T-helper 2 cell treated with Interferon-gamma antibody and Interleukin-4, amounts not matched to agents 100 ng/mL and 5 ng/mL, for 36 hours (primary cell): Measurements from ENCODE around the gene CCDC85A. TPM values are rescaled to one million over a fixed set of nuclear protein-coding genes. Genes with fewer than 3 reads are reported as not detected.

Experiments
- intact Hi-C: fragments of 100-400 bp; cut with micrococcal nuclease; formaldehyde crosslinking; loops from one replicate; pipeline ENCODE4 v1.15.1; 2023
- total RNA-seq: library from RNA; stranded (reverse); gene quantifications from 2 replicates; pipeline ENCODE4 v1.2.3, GENCODE V29; 2022

The CCDC85A gene
- total RNA-seq, 1 donor from 2014 or later = not detected

- intact Hi-C loops = no loop called here
These were observed 9.0 kb downstream of the CCDC85A start for GRCh38 chr2:56192664-56193305.

DNA sequence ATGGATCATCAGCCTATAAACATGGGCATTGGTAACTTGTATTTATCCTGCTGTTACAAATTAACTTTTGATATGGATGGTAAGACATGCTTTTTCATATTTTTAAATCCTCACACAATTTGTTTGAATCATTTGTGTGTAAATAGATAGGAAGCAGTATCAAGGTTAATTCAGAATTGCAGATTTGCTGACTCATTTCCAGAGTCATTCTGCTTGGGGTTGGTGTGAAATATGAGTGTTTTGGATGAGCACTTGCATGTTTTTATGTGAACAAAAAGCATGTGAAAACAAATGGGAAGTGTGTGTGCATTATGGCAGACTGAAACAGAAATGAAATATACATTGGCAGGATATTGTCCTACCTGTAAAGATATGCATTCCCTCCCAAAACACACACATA is 11.8 kb downstream of the CCDC85A start:
- intact Hi-C loops = no loop called here

DNA sequence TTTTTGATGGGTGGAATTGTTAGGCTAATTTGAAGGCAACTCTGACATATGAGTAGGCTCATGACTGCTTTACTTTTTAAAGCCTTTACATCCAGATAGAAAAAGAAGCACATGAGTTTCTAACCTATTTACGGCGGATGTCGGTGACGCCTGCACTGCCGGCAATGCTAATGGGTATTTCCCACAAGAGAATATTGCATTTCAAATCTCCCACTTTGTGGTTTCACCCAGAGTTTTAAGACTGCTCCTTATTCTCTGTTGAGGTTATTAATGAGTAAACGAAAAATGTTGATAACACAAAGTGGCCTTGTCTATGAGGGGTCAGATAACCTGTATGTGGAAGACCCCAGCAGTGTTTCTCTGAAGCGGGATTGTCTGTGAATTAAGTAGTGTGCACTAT is 14.0 kb downstream of the CCDC85A start:
- intact Hi-C loops = no loop called here

GRCh38 chr2:56198936-56199335 is 15.1 kb downstream of the CCDC85A start:
- intact Hi-C loops = no loop called here

- intact Hi-C loops = no loop called here
These were observed 15.7 kb downstream of the CCDC85A start for GRCh38 chr2:56199492-56199891.

- intact Hi-C loops = no loop called here
These were observed 18.8 kb downstream of the CCDC85A start for GRCh38 chr2:56202381-56203121.

GRCh38 chr2:56204556-56204955 is 20.8 kb downstream of the CCDC85A start:
- intact Hi-C loops = no loop called here

- intact Hi-C loops = no loop called here
These were observed 22.5 kb downstream of the CCDC85A start for GRCh38 chr2:56206250-56206649.

- intact Hi-C loops = no loop called here
These were observed 24.0 kb downstream of the CCDC85A start for GRCh38 chr2:56207760-56208159.

- intact Hi-C loops = no loop called here
These were observed 24.6 kb downstream of the CCDC85A start for GRCh38 chr2:56208380-56208779.

GRCh38 chr2:56209701-56210100 is 25.9 kb downstream of the CCDC85A start:
- intact Hi-C loops = no loop called here

GRCh38 chr2:56210291-56210690 is 26.5 kb downstream of the CCDC85A start:
- intact Hi-C loops = no loop called here

GRCh38 chr2:56211048-56211447 is 27.3 kb downstream of the CCDC85A start:
- intact Hi-C loops = no loop called here

GRCh38 chr2:56215911-56216310 is 32.1 kb downstream of the CCDC85A start:
- intact Hi-C loops = no loop called here

- intact Hi-C loops = no loop called here
These were observed 33.3 kb downstream of the CCDC85A start for GRCh38 chr2:56217106-56217505.

DNA sequence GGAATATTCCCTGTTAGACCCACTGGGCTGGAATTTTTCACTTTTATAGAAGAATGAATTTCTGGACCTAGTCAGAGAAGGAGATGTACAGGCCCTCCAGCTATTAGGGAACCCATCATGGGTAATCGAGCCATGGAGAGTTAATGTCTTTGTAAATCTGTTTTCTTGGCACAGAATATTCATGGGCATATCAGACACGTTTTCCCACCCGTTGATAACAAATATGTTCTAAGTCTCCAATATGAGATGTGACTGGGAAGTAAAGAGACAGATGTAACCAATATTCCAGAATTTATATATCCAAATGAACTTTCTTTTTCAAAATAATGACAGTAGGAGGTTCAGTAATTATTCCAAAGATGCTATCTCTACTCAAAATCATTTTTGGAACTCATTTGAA is 38.7 kb downstream of the CCDC85A start:
- intact Hi-C loops = no loop called here

DNA sequence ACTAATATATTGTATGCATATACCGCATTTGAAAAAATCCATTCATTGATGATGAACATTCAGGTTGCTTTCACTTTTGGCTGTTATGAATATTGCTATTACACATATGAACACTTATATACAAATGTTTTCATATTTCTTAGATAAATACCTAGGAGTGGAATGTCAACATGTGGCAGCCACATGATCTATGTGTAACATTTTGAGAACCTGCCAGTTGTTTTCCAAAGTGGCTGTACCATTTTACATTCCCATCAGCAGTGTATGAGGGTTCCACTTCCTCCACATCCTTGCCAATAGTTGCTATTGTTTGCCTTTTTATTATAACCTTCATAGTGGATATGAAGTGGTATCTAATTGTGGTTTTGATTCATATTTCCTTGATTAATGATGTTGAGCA is 40.5 kb downstream of the CCDC85A start:
- intact Hi-C loops = no loop called here

DNA sequence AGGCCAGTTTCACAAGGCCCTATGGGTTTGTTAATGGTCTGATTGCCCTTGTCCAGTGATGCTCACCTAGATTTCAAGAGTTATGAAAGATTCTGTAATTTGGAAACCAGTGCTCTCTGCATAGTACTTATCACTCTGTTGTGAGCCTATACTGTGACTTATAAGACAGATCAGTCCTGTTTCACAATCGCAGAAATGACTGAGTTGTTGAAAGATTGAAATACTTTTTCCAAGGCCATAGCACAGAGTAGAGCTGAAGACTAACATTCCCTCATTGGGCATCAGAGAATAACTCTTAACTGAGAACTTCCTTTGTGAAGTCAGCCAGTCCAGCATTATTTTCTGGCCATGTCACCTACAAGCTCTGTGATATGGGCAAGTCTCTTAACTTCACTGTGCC is 44.0 kb downstream of the CCDC85A start:
- intact Hi-C loops = no loop called here

DNA sequence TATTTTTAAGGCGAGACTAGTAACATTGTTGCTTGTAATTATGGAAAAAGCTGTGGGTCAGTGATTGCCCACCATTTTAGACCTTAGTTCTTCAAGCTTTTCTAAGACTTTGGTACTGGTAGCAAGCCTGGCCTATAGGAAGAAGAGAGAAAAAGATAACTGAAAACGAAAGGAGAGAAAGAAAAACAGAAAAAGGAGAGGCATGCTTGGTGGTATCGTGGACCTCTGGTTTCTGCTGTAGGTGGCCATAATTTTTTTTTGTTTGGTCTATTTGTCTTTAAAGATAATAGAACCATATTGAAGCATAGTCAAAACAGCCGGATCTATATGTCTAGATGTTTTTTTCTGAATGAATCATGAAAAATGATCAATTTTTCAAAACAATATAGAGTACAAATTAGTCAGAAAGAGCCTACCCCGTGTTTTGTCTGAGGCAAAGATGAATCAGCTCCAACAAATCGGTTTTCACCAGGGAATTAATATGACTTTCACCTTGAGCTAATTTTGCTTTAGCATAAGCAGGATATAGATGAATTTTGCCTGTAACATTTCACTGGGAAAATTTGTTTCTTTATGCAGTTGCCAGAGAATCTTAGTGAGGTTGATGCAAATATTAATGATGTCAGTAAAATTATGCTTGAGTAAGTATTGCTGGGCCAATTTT is 45.7 kb downstream of the CCDC85A start:
- intact Hi-C loops = no loop called here

DNA sequence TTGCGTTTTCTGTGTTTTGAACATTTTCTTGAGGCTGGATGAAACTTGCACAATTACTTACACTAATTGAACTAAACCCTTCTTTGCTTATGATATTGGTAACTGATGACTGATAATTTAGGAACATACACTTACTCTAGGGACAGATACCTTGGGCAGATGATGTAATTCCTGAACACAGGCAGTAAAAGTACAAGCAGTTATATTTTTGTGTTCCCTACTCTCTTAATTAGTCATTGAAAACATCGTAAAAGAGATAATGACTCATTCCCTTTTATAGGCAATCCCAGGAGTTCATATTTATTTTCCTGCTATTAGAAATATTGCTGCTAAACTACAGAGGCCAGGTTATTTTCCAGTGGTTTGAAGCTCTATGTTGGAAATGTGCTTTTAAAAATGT is 46.4 kb downstream of the CCDC85A start:
- intact Hi-C loops = no loop called here

DNA sequence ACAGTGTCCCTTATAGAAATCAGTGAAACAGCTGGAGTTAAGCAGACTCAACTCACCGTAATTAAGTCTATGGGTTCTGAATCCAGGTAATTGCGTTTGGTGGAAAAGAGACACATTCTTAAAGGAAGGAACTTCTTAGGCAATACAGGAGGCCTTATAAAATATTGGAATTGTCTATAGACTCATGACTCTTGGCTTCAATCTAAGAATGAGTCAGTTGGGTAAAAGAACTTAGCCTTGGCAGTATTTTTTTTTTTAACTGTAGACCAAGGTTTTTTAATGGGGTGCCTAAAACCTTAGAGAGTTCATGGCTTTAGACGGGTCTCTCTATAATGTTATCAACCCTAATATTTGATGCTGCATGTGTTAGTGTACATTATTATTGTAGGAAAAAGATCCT is 47.6 kb downstream of the CCDC85A start:
- intact Hi-C loops = no loop called here

- intact Hi-C loops = no loop called here
These were observed 49.1 kb downstream of the CCDC85A start for GRCh38 chr2:56232912-56233311.

GRCh38 chr2:56234241-56234640 is 50.5 kb downstream of the CCDC85A start:
- intact Hi-C loops = no loop called here
